HEK293 (cell line): ENCODE results near the gene CHST12.
A peak's percentile ranks its signal among the peaks of the same experiment; 100 is the strongest.

Source experiments
- CTCF ChIA-PET: fragments of 350-600 bp; formaldehyde crosslinking; extraction: SDS; loops from one replicate; lab custom pipeline; 2021; ENCODE audit warnings: antibody characterized with exemption; lab: Yijun Ruan, JAX
- POLR2A ChIA-PET: fragments of 300-600 bp; formaldehyde crosslinking; extraction: SDS; loops from one replicate; lab custom pipeline; 2020; ENCODE audit warnings: antibody characterized with exemption, inconsistent platforms; lab: Yijun Ruan, JAX
- H3K27ac ChIP-seq: fragments of 200-500 bp; sonication (Bioruptor generic); 2 replicates; pipeline ENCODE4 v1.5.1; 2014; ENCODE audit warnings: low read depth, low read length, control low read depth, inconsistent platforms; ENCODE audit errors: extremely low read depth
- H3K36me3 ChIP-seq, 2 experiments: fragments of 200-500 bp in 1 of 2; sonication (Bioruptor generic) in 1 of 2; 1 replicate in 1 of 2; 2 replicates in 1 of 2; pipeline ENCODE4 v1.5.1; 2014 to 2017; ENCODE audit warnings: inconsistent platforms in 2 of 2, low read length in 2 of 2; ENCODE audit not compliant: control insufficient read depth in 2 of 2, insufficient read depth in 1 of 2
- H3K4me1 ChIP-seq: fragments of 200-500 bp; sonication (Bioruptor generic); 2 replicates; pipeline ENCODE4 v1.5.1; 2014; ENCODE audit warnings: mild to moderate bottlenecking, low read length, inconsistent platforms; ENCODE audit not compliant: control insufficient read depth, insufficient read depth
- H3K4me3 ChIP-seq: 2 replicates; pipeline ENCODE4 v1.5.1; 2011; ENCODE audit warnings: low read depth, mild to moderate bottlenecking, control low read depth, low read length, moderate library complexity
- H3K9me3 ChIP-seq: fragments of 200-500 bp; sonication (Bioruptor generic); 2 replicates; pipeline ENCODE4 v1.5.1; 2014; ENCODE audit warnings: low read depth, low read length, inconsistent platforms; ENCODE audit not compliant: control insufficient read depth, insufficient read depth
- BCL11B ChIP-seq: fragments of 450-650 bp; formaldehyde crosslinking; IDR thresholded peaks from 2 replicates; pipeline ENCODE4 v1.5.1; 2016; ENCODE audit warnings: low read depth, missing biosample characterization, missing genetic modification characterization
- GFI1B ChIP-seq: fragments of 450-650 bp; formaldehyde crosslinking; IDR thresholded peaks from 2 replicates; pipeline ENCODE4 v1.5.1; 2016; ENCODE audit warnings: missing biosample characterization, missing genetic modification characterization
- KLF7 ChIP-seq: fragments of 450-650 bp; formaldehyde crosslinking; IDR thresholded peaks from 2 replicates; pipeline ENCODE4 v1.5.1; 2016; ENCODE audit warnings: missing biosample characterization, missing genetic modification characterization, borderline replicate concordance
- SCRT2 ChIP-seq: fragments of 450-650 bp; formaldehyde crosslinking; IDR thresholded peaks from 2 replicates; pipeline ENCODE4 v1.5.1; 2016; ENCODE audit warnings: missing biosample characterization, missing genetic modification characterization
- YY1 ChIP-seq: fragments of 450-650 bp; formaldehyde crosslinking; IDR thresholded peaks from 2 replicates; pipeline ENCODE4 v1.5.1; 2018; ENCODE audit warnings: missing biosample characterization, missing genetic modification characterization
- ZFP3 ChIP-seq: fragments of 450-650 bp; formaldehyde crosslinking; IDR thresholded peaks from 2 replicates; pipeline ENCODE4 v1.5.1; 2016; ENCODE audit warnings: low read depth, missing biosample characterization, missing genetic modification characterization
- ZNF146 ChIP-seq: fragments of 450-650 bp; formaldehyde crosslinking; IDR thresholded peaks from 2 replicates; pipeline ENCODE4 v1.5.1; 2016; ENCODE audit warnings: missing biosample characterization, missing genetic modification characterization
- ZNF19 ChIP-seq: fragments of 450-650 bp; formaldehyde crosslinking; IDR thresholded peaks from 2 replicates; pipeline ENCODE4; 2016; ENCODE audit warnings: missing biosample characterization, missing genetic modification characterization, low read depth
- ZNF24 ChIP-seq: fragments of 450-650 bp; formaldehyde crosslinking; IDR thresholded peaks from 2 replicates; pipeline ENCODE4 v1.5.1; 2016; ENCODE audit warnings: missing biosample characterization, missing genetic modification characterization
- ZNF324 ChIP-seq: fragments of 450-650 bp; formaldehyde crosslinking; IDR thresholded peaks from 2 replicates; pipeline ENCODE4 v1.5.1; 2016; ENCODE audit warnings: missing biosample characterization, missing genetic modification characterization
- ZNF37A ChIP-seq: fragments of 450-650 bp; IDR thresholded peaks from 2 replicates; pipeline ENCODE4 v1.5.1; 2018; ENCODE audit warnings: missing biosample characterization, missing genetic modification characterization
- ZNF660 ChIP-seq: fragments of 450-650 bp; IDR thresholded peaks from 2 replicates; pipeline ENCODE4 v1.5.1; 2018; ENCODE audit warnings: missing biosample characterization, mild to moderate bottlenecking, missing genetic modification characterization
- ZNF792 ChIP-seq: fragments of 450-650 bp; formaldehyde crosslinking; IDR thresholded peaks from 2 replicates; pipeline ENCODE4 v1.5.1; 2016; ENCODE audit warnings: missing biosample characterization, missing genetic modification characterization
- TF ChIP-seq, protein P1 (sequence below): fragments of 450-650 bp; formaldehyde crosslinking; IDR thresholded peaks from 2 replicates; pipeline ENCODE4 v1.5.1; 2016; ENCODE audit warnings: missing biosample characterization, missing genetic modification characterization
- TF ChIP-seq, protein P2 (sequence below): fragments of 450-650 bp; formaldehyde crosslinking; IDR thresholded peaks from 2 replicates; pipeline ENCODE4 v1.5.1; 2016; ENCODE audit warnings: missing biosample characterization, missing genetic modification characterization
- TF ChIP-seq, protein P3 (sequence below): fragments of 450-650 bp; formaldehyde crosslinking; IDR thresholded peaks from 2 replicates; pipeline ENCODE4 v1.5.1; 2016; ENCODE audit warnings: missing biosample characterization, missing genetic modification characterization
- TF ChIP-seq, protein P4 (sequence below): fragments of 450-650 bp; formaldehyde crosslinking; IDR thresholded peaks from 2 replicates; pipeline ENCODE4 v1.5.1; 2016; ENCODE audit warnings: missing biosample characterization, missing genetic modification characterization
- TF ChIP-seq, protein P5 (sequence below): fragments of 450-650 bp; formaldehyde crosslinking; IDR thresholded peaks from 2 replicates; pipeline ENCODE4 v1.5.1; 2016; ENCODE audit warnings: missing biosample characterization, missing genetic modification characterization

The CHST12 gene

DNA sequence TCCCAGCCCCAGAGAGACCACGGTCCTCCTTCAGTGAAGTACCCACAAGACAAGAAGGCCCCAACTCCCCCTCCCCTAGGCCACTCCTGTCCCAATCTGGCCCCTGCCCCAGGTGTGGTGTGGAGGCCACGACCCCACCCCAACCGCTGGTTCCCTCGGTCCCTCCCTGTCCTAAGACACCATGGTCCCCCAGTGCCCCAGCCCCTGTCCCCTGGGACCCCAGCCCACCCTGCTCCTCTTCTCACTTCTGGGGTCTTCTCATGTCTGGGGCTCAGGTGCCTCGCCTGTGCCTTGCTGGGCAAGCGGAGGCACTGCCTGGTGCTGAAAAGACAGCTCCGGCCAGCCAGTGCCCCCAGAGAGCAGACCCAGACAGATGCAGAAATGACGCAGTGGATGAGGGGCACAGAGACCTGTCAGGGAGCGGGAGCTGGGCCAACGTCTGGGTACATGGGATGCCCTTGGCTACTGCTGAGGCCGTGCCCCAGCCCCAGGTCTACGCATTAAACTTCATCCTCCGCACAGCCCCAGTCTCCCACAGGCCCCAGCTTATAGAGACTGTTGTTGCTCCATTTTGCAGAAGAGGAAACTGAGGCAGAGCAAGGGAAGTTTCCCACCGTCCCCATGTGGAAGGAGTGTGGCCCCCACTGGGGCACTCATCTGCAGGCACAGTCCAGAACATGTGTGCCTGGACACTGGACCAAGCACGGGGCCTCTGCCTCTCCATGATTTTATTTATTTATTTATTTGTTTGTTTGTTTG is 58.0 kb downstream of the CHST12 start:
- POLR2A ChIA-PET, result no interaction called here
- no peak overlapping the region for H3K27ac ChIP-seq

DNA sequence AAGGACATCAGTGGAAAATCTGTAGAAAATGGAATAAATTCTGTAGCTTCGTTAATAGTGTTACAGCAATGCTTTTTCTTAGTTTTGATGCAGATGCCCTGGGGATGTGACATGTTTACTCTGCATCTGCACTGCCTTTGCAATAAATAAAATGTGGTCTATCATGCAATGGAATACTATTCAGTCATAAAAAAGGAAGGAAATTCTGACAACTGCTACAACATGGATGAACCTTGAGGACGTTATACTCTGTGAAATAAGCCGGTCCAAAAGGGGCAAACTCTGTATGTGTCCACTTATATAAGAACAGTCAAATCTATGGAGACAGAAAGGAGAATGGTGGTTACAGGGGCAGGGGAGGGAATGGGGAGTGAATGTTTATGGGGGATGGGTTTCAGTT is 59.3 kb downstream of the CHST12 start:
- Histone ChIP-seq H3K4me1 (no peaks in the 10 kb centered on the region), H3K27ac (no peak overlapping the region)
- ChIA-PET POLR2A (interaction anchor here (0.7 kb wide), 1 partner anchor 203 kb away, joined by 4 read pairs; no protein-coding TSS in a partner anchor), CTCF (no interaction called here)
- TF ChIP-seq ZNF37A (no peak), ZNF146 (tag by site-specific recombination) (peak; percentile 70)
- TF ChIP-seq, all 188 proteins: peak for 1
- Histone ChIP-seq H3K36me3 (no peaks in the 10 kb centered on the region), H3K4me3 (no peak overlapping the region), H3K9me3 (no peaks in the 10 kb centered on the region)

More for the DNA sequence above, 58.0 kb downstream of the CHST12 start:
- Histone ChIP-seq H3K4me3 (no peak overlapping the region), H3K4me1 (no peaks in the 10 kb centered on the region), H3K9me3 (no peaks in the 10 kb centered on the region), H3K36me3 (no peaks in the 10 kb centered on the region)
- no peak for TF ChIP-seq BCL11B (tag by site-specific recombination)
- TF ChIP-seq, protein P1, sequence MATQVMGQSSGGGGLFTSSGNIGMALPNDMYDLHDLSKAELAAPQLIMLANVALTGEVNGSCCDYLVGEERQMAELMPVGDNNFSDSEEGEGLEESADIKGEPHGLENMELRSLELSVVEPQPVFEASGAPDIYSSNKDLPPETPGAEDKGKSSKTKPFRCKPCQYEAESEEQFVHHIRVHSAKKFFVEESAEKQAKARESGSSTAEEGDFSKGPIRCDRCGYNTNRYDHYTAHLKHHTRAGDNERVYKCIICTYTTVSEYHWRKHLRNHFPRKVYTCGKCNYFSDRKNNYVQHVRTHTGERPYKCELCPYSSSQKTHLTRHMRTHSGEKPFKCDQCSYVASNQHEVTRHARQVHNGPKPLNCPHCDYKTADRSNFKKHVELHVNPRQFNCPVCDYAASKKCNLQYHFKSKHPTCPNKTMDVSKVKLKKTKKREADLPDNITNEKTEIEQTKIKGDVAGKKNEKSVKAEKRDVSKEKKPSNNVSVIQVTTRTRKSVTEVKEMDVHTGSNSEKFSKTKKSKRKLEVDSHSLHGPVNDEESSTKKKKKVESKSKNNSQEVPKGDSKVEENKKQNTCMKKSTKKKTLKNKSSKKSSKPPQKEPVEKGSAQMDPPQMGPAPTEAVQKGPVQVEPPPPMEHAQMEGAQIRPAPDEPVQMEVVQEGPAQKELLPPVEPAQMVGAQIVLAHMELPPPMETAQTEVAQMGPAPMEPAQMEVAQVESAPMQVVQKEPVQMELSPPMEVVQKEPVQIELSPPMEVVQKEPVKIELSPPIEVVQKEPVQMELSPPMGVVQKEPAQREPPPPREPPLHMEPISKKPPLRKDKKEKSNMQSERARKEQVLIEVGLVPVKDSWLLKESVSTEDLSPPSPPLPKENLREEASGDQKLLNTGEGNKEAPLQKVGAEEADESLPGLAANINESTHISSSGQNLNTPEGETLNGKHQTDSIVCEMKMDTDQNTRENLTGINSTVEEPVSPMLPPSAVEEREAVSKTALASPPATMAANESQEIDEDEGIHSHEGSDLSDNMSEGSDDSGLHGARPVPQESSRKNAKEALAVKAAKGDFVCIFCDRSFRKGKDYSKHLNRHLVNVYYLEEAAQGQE (tag by site-specific recombination), result peak; percentile 49; the same call in 1 of the 2 replicates
- CTCF ChIA-PET, result interaction anchor here (1.0 to 1.2 kb wide), 2 partner anchors 8 to 9 kb away, joined by 3 to 4 read pairs; no protein-coding TSS in a partner anchor

DNA sequence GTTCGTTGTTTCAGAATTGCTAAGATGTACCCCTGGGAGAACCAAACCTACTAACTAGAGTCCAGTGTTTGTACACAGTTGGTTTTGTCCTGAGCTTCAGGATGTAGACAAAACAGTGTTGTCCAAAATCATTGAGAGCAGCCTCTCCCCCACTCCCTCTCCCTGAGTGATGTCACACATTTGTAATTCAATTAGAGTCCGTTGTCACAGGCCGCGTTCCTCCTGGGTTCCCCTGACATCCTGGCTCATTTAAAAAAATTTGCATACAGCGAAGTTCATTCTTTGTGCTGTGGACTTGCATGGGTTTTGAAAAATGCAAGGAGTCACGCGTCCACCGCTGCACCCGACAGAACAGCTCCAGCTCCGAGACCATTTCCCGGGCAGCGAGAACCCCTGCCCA is 62.5 kb downstream of the CHST12 start:
- H3K9me3 ChIP-seq, result no peaks in the 10 kb centered on the region
- no peak overlapping the region for H3K4me3 ChIP-seq
- ChIA-PET POLR2A (no interaction called here), CTCF (interaction anchor here (8.0 kb wide), 1 partner anchor 14 kb away, joined by 106 read pairs; no protein-coding TSS in a partner anchor)
- no peak overlapping the region for H3K27ac ChIP-seq
- H3K4me1 ChIP-seq, result no peaks in the 10 kb centered on the region
- TF ChIP-seq YY1 (no peak), KLF7 (tag by site-specific recombination) (no peak), ZFP3 (tag by site-specific recombination) (no peak), ZNF792 (tag by site-specific recombination) (no peak), ZNF324 (no peak), ZNF660 (no peak), ZNF19 (tag by site-specific recombination) (no peak), SCRT2 (tag by site-specific recombination) (no peak), GFI1B (tag by site-specific recombination) (no peak), ZNF24 (tag by site-specific recombination) (no peak)
- TF ChIP-seq, protein P2, sequence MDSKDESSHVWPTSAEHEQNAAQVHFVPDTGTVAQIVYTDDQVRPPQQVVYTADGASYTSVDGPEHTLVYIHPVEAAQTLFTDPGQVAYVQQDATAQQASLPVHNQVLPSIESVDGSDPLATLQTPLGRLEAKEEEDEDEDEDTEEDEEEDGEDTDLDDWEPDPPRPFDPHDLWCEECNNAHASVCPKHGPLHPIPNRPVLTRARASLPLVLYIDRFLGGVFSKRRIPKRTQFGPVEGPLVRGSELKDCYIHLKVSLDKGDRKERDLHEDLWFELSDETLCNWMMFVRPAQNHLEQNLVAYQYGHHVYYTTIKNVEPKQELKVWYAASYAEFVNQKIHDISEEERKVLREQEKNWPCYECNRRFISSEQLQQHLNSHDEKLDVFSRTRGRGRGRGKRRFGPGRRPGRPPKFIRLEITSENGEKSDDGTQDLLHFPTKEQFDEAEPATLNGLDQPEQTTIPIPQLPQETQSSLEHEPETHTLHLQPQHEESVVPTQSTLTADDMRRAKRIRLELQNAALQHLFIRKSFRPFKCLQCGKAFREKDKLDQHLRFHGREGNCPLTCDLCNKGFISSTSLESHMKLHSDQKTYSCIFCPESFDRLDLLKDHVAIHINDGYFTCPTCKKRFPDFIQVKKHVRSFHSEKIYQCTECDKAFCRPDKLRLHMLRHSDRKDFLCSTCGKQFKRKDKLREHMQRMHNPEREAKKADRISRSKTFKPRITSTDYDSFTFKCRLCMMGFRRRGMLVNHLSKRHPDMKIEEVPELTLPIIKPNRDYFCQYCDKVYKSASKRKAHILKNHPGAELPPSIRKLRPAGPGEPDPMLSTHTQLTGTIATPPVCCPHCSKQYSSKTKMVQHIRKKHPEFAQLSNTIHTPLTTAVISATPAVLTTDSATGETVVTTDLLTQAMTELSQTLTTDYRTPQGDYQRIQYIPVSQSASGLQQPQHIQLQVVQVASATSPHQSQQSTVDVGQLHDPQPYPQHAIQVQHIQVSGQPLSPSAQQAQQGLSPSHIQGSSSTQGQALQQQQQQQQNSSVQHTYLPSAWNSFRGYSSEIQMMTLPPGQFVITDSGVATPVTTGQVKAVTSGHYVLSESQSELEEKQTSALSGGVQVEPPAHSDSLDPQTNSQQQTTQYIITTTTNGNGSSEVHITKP (tag by site-specific recombination), result no peak
- TF ChIP-seq, protein P3, sequence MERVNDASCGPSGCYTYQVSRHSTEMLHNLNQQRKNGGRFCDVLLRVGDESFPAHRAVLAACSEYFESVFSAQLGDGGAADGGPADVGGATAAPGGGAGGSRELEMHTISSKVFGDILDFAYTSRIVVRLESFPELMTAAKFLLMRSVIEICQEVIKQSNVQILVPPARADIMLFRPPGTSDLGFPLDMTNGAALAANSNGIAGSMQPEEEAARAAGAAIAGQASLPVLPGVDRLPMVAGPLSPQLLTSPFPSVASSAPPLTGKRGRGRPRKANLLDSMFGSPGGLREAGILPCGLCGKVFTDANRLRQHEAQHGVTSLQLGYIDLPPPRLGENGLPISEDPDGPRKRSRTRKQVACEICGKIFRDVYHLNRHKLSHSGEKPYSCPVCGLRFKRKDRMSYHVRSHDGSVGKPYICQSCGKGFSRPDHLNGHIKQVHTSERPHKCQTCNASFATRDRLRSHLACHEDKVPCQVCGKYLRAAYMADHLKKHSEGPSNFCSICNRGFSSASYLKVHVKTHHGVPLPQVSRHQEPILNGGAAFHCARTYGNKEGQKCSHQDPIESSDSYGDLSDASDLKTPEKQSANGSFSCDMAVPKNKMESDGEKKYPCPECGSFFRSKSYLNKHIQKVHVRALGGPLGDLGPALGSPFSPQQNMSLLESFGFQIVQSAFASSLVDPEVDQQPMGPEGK (tag by site-specific recombination), result no peak
- TF ChIP-seq, protein P4, sequence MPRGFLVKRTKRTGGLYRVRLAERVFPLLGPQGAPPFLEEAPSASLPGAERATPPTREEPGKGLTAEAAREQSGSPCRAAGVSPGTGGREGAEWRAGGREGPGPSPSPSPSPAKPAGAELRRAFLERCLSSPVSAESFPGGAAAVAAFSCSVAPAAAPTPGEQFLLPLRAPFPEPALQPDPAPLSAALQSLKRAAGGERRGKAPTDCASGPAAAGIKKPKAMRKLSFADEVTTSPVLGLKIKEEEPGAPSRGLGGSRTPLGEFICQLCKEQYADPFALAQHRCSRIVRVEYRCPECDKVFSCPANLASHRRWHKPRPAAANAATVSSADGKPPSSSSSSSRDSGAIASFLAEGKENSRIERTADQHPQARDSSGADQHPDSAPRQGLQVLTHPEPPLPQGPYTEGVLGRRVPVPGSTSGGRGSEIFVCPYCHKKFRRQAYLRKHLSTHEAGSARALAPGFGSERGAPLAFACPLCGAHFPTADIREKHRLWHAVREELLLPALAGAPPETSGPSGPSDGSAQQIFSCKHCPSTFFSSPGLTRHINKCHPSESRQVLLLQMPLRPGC, result no peak
- TF ChIP-seq, protein P5, sequence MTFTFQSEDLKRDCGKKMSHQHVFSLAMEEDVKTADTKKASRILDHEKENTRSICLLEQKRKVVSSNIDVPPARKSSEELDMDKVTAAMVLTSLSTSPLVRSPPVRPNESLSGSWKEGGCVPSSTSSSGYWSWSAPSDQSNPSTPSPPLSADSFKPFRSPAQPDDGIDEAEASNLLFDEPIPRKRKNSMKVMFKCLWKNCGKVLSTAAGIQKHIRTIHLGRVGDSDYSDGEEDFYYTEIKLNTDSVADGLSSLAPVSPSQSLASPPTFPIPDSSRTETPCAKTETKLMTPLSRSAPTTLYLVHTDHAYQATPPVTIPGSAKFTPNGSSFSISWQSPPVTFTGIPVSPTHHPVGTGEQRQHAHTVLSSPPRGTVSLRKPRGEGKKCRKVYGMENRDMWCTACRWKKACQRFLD (tag by site-specific recombination), result no peak
- no peaks in the 10 kb centered on the region for H3K36me3 ChIP-seq
